GM23338 (cell line): ENCODE data around the gene SSTR5. TPM values are rescaled to one million over a fixed set of nuclear protein-coding genes. Genes with fewer than 3 reads are reported as not detected.

ENCODE experiments used
- ATAC-seq: fragments of 200-7000 bp; cut with Tn5 transposase; 3 replicates; pipeline ENCODE4 v1.9.1; 2020
- DNase-seq: peaks from one replicate; pipeline ENCODE4 v3.0.0-alpha.2; 2015; ENCODE audit warnings: low spot score
- H2AFZ ChIP-seq: fragments of 200-600 bp; sonication (generic); 2 replicates; pipeline ENCODE4 v1.8.0; 2016; ENCODE audit warnings: antibody characterized with exemption, mild to moderate bottlenecking, moderate library complexity
- H3F3A ChIP-seq: fragments of 200-600 bp; sonication (generic); replicated peaks from 2 replicates; pipeline ENCODE4 v1.8.0; 2017; ENCODE audit warnings: antibody characterized with exemption, mixed run types, low read depth
- H3K27ac ChIP-seq: fragments of 200-600 bp; sonication (generic); 2 replicates; pipeline ENCODE4 v1.6.1; 2016; ENCODE audit warnings: low read depth
- H3K27me3 ChIP-seq: fragments of 200-600 bp; sonication (generic); 2 replicates; pipeline ENCODE4 v1.8.0; 2016; ENCODE audit warnings: mild to moderate bottlenecking, mixed run types, moderate library complexity; ENCODE audit not compliant: insufficient read depth
- H3K36me3 ChIP-seq: fragments of 200-600 bp; sonication (generic); 2 replicates; pipeline ENCODE4 v1.8.0; 2016; ENCODE audit warnings: mild to moderate bottlenecking; ENCODE audit not compliant: insufficient read depth
- H3K4me1 ChIP-seq: fragments of 200-600 bp; sonication (generic); 2 replicates; pipeline ENCODE4 v1.8.0; 2016; ENCODE audit warnings: mild to moderate bottlenecking, moderate library complexity; ENCODE audit not compliant: insufficient read depth
- H3K4me2 ChIP-seq: fragments of 200-600 bp; sonication (generic); 2 replicates; pipeline ENCODE4 v1.7.1; 2017; ENCODE audit warnings: mixed run types
- H3K4me3 ChIP-seq: fragments of 200-600 bp; sonication (generic); 2 replicates; pipeline ENCODE4 v1.6.1; 2016; ENCODE audit warnings: mixed run types
- H3K79me2 ChIP-seq: fragments of 200-600 bp; sonication (generic); replicated peaks from 2 replicates; pipeline ENCODE4 v1.8.0; 2017; ENCODE audit warnings: mild to moderate bottlenecking; ENCODE audit not compliant: insufficient read depth
- H3K9me2 ChIP-seq: fragments of 200-600 bp; sonication (generic); 2 replicates; pipeline ENCODE4 v1.8.0; 2017; ENCODE audit not compliant: insufficient read depth
- H4K20me1 ChIP-seq: fragments of 200-600 bp; sonication (generic); replicated peaks from 2 replicates; pipeline ENCODE4 v1.8.0; 2017; ENCODE audit warnings: mild to moderate bottlenecking; ENCODE audit not compliant: insufficient read depth
- H3K27ac Mint-ChIP-seq: 2 replicates; pipeline ENCODE4 v1.8.0; 2020; ENCODE audit warnings: inconsistent platforms, mild to moderate bottlenecking, moderate library complexity, mixed read lengths
- H3K27me3 Mint-ChIP-seq: 3 replicates; pipeline ENCODE4 v1.8.0; 2022; ENCODE audit warnings: low read depth, mild to moderate bottlenecking, moderate library complexity, mixed read lengths, inconsistent platforms; ENCODE audit not compliant: insufficient read depth, poor library complexity
- H3K36me3 Mint-ChIP-seq: 3 replicates; pipeline ENCODE4 v1.8.0; 2021; ENCODE audit warnings: low read depth, mild to moderate bottlenecking, inconsistent platforms, moderate library complexity, mixed read lengths
- H3K4me1 Mint-ChIP-seq: 3 replicates; pipeline ENCODE4 v1.8.0; 2020; ENCODE audit warnings: mild to moderate bottlenecking, inconsistent platforms, mixed read lengths
- H3K4me3 Mint-ChIP-seq: 3 replicates; pipeline ENCODE4 v1.8.0; 2021; ENCODE audit warnings: moderate library complexity, mild to moderate bottlenecking, inconsistent platforms, mixed read lengths
- H3K9me3 Mint-ChIP-seq: 3 replicates; pipeline ENCODE4 v1.8.0; 2020; ENCODE audit warnings: moderate library complexity, mild to moderate bottlenecking, inconsistent platforms, mixed read lengths
- CREB1 ChIP-seq: fragments of 250-450 bp; sonication (Bioruptor Pico); IDR thresholded peaks from 2 replicates; pipeline ENCODE4 v1.5.0; 2020; ENCODE audit warnings: low read depth, mild to moderate bottlenecking, moderate library complexity
- EZH2 ChIP-seq: fragments of 200-600 bp; sonication (generic); IDR thresholded peaks from one replicate; pipeline ENCODE4 v1.8.0; 2017; ENCODE audit warnings: antibody characterized with exemption, mild to moderate bottlenecking, low read depth; ENCODE audit not compliant: unreplicated experiment
- JUNB ChIP-seq: IDR thresholded peaks from one replicate; pipeline ENCODE4 v1.6.1; 2016; ENCODE audit warnings: antibody characterized with exemption; ENCODE audit not compliant: unreplicated experiment
- POLR2AphosphoS5 ChIP-seq: IDR thresholded peaks from 2 replicates; pipeline ENCODE4 v1.6.1; 2016; ENCODE audit warnings: antibody characterized with exemption, low read depth
- STAT1 ChIP-seq: IDR thresholded peaks from one replicate; pipeline ENCODE4 v1.6.1; 2016; ENCODE audit warnings: antibody characterized with exemption; ENCODE audit not compliant: unreplicated experiment
- ZNF114 ChIP-seq: fragments of 250-450 bp; sonication (Bioruptor Pico); IDR thresholded peaks from 2 replicates; pipeline ENCODE4 v1.5.0; 2020; ENCODE audit warnings: mild to moderate bottlenecking, moderate library complexity
- ZNF331 ChIP-seq: fragments of 250-450 bp; sonication (Bioruptor Pico); IDR thresholded peaks from 2 replicates; pipeline ENCODE4 v1.5.0; 2020; ENCODE audit warnings: low read depth, mild to moderate bottlenecking, moderate library complexity
- polyA plus RNA-seq: library from polyadenylated mRNA; unstranded; fragments of >200 nt; fragmentation: Nextera tagmentation; extraction: Ambion mirVana; gene quantifications from 2 replicates; pipeline ENCODE4 v1.2.1, GENCODE V29; 2016
- total RNA-seq: library from RNA; depleted of rRNA; stranded (reverse); fragments of >200 nt; shearing (Covaris generic); gene quantifications from 2 replicates; pipeline ENCODE4 v1.2.3, GENCODE V29; 2014
- TF ChIP-seq, protein P1 (sequence below), 2 experiments: fragments of 200-600 bp in 1 of 2; sonication (generic) in 1 of 2; conservative IDR thresholded peaks; 2 replicates each; pipeline versions ENCODE4 v1.5.1 to v1.6.1; 2016 to 2017; ENCODE audit warnings: antibody characterized with exemption in 2 of 2, low read depth in 2 of 2, mild to moderate bottlenecking in 2 of 2, moderate library complexity in 1 of 2
- TF ChIP-seq, protein P2 (sequence below): IDR thresholded peaks from one replicate; pipeline ENCODE4 v1.6.1; 2018; ENCODE audit warnings: antibody characterized with exemption; ENCODE audit not compliant: unreplicated experiment
- TF ChIP-seq, protein P3 (sequence below): IDR thresholded peaks from 2 replicates; pipeline ENCODE4 v1.6.1; 2016; ENCODE audit warnings: antibody characterized with exemption
- TF ChIP-seq, protein P4 (sequence below): fragments of 250-450 bp; sonication (Bioruptor Pico); IDR thresholded peaks from 2 replicates; pipeline ENCODE4 v1.5.0; 2020; ENCODE audit warnings: mild to moderate bottlenecking, moderate library complexity

The SSTR5 gene
- total and polyA plus RNA-seq, 2 experiments from 2014 or later, result 0.60 to 1.0 TPM

- TF ChIP-seq, protein P1, sequence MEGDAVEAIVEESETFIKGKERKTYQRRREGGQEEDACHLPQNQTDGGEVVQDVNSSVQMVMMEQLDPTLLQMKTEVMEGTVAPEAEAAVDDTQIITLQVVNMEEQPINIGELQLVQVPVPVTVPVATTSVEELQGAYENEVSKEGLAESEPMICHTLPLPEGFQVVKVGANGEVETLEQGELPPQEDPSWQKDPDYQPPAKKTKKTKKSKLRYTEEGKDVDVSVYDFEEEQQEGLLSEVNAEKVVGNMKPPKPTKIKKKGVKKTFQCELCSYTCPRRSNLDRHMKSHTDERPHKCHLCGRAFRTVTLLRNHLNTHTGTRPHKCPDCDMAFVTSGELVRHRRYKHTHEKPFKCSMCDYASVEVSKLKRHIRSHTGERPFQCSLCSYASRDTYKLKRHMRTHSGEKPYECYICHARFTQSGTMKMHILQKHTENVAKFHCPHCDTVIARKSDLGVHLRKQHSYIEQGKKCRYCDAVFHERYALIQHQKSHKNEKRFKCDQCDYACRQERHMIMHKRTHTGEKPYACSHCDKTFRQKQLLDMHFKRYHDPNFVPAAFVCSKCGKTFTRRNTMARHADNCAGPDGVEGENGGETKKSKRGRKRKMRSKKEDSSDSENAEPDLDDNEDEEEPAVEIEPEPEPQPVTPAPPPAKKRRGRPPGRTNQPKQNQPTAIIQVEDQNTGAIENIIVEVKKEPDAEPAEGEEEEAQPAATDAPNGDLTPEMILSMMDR (conservative IDR thresholded peaks at IDR 0.05; ENCODE audit: low read depth in 2 of 2), result no peak
- no peak for TF ChIP-seq POLR2AphosphoS5
These were observed 35.2 kb downstream of the SSTR5 start (continued) for GRCh38 chr16:1107731-1108130.

DNA sequence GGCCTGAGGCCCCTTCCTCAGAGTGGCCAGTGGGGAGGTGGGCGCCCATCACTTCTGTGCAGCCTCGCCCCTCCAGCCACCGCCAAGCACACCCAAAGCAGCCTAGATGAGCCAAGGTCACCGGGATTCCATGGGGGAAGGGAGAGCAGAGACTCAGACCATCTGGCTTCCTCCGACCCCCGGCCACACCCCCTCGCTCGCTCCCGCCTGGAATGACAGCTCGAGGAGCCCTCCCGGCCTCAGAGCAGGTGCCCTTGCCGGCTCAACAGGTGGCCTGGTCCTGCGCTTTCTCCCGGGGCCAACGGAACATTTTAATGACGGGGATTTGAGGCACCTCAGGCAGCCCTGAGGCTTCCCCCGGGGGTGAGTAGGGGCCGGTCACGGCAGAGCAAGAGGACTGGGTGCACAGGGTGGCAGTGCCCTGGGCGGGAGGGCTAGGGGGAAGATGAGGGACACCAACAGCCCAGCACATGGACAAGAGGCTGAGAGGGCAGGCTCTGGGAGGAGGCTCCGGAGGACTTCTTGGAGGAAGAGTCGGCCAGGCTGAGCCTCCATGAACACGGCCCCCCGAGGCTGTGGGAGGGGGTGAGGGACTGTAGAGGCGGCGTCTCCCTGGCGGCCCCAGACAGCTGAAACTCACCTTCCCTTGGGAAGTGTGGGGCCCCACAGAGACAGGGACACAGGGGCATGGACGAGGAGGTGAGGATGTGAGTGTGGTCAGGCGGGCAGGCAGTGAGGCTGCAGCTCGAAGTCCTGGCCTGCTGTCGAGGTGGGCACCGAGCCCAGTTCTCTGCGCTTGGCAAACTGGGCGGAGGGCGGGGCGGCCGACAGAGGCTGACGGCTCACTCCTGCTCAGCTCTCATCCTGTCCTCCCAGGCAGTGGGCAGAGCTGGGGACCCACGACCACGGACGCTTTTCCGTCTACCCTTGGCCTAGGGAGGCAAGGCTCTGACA, 36.0 kb downstream of the SSTR5 start:
- Mint-ChIP-seq H3K27me3 (peaks cover 8% of the 10 kb centered on the region), H3K4me1 (no peaks in the 10 kb centered on the region)
- TF ChIP-seq ZNF114 (CRISPR knock-in tag), result no peak
- TF ChIP-seq JUNB, result no peak
- TF ChIP-seq EZH2, result no peak
- TF ChIP-seq, protein P2, sequence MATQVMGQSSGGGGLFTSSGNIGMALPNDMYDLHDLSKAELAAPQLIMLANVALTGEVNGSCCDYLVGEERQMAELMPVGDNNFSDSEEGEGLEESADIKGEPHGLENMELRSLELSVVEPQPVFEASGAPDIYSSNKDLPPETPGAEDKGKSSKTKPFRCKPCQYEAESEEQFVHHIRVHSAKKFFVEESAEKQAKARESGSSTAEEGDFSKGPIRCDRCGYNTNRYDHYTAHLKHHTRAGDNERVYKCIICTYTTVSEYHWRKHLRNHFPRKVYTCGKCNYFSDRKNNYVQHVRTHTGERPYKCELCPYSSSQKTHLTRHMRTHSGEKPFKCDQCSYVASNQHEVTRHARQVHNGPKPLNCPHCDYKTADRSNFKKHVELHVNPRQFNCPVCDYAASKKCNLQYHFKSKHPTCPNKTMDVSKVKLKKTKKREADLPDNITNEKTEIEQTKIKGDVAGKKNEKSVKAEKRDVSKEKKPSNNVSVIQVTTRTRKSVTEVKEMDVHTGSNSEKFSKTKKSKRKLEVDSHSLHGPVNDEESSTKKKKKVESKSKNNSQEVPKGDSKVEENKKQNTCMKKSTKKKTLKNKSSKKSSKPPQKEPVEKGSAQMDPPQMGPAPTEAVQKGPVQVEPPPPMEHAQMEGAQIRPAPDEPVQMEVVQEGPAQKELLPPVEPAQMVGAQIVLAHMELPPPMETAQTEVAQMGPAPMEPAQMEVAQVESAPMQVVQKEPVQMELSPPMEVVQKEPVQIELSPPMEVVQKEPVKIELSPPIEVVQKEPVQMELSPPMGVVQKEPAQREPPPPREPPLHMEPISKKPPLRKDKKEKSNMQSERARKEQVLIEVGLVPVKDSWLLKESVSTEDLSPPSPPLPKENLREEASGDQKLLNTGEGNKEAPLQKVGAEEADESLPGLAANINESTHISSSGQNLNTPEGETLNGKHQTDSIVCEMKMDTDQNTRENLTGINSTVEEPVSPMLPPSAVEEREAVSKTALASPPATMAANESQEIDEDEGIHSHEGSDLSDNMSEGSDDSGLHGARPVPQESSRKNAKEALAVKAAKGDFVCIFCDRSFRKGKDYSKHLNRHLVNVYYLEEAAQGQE, result no peak
- TF ChIP-seq CREB1 (CRISPR knock-in tag), result no peak
- TF ChIP-seq, protein P3, sequence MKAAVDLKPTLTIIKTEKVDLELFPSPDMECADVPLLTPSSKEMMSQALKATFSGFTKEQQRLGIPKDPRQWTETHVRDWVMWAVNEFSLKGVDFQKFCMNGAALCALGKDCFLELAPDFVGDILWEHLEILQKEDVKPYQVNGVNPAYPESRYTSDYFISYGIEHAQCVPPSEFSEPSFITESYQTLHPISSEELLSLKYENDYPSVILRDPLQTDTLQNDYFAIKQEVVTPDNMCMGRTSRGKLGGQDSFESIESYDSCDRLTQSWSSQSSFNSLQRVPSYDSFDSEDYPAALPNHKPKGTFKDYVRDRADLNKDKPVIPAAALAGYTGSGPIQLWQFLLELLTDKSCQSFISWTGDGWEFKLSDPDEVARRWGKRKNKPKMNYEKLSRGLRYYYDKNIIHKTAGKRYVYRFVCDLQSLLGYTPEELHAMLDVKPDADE, result no peak
- TF ChIP-seq POLR2AphosphoS5, result no peak
- no peak for TF ChIP-seq STAT1
- TF ChIP-seq, protein P4, sequence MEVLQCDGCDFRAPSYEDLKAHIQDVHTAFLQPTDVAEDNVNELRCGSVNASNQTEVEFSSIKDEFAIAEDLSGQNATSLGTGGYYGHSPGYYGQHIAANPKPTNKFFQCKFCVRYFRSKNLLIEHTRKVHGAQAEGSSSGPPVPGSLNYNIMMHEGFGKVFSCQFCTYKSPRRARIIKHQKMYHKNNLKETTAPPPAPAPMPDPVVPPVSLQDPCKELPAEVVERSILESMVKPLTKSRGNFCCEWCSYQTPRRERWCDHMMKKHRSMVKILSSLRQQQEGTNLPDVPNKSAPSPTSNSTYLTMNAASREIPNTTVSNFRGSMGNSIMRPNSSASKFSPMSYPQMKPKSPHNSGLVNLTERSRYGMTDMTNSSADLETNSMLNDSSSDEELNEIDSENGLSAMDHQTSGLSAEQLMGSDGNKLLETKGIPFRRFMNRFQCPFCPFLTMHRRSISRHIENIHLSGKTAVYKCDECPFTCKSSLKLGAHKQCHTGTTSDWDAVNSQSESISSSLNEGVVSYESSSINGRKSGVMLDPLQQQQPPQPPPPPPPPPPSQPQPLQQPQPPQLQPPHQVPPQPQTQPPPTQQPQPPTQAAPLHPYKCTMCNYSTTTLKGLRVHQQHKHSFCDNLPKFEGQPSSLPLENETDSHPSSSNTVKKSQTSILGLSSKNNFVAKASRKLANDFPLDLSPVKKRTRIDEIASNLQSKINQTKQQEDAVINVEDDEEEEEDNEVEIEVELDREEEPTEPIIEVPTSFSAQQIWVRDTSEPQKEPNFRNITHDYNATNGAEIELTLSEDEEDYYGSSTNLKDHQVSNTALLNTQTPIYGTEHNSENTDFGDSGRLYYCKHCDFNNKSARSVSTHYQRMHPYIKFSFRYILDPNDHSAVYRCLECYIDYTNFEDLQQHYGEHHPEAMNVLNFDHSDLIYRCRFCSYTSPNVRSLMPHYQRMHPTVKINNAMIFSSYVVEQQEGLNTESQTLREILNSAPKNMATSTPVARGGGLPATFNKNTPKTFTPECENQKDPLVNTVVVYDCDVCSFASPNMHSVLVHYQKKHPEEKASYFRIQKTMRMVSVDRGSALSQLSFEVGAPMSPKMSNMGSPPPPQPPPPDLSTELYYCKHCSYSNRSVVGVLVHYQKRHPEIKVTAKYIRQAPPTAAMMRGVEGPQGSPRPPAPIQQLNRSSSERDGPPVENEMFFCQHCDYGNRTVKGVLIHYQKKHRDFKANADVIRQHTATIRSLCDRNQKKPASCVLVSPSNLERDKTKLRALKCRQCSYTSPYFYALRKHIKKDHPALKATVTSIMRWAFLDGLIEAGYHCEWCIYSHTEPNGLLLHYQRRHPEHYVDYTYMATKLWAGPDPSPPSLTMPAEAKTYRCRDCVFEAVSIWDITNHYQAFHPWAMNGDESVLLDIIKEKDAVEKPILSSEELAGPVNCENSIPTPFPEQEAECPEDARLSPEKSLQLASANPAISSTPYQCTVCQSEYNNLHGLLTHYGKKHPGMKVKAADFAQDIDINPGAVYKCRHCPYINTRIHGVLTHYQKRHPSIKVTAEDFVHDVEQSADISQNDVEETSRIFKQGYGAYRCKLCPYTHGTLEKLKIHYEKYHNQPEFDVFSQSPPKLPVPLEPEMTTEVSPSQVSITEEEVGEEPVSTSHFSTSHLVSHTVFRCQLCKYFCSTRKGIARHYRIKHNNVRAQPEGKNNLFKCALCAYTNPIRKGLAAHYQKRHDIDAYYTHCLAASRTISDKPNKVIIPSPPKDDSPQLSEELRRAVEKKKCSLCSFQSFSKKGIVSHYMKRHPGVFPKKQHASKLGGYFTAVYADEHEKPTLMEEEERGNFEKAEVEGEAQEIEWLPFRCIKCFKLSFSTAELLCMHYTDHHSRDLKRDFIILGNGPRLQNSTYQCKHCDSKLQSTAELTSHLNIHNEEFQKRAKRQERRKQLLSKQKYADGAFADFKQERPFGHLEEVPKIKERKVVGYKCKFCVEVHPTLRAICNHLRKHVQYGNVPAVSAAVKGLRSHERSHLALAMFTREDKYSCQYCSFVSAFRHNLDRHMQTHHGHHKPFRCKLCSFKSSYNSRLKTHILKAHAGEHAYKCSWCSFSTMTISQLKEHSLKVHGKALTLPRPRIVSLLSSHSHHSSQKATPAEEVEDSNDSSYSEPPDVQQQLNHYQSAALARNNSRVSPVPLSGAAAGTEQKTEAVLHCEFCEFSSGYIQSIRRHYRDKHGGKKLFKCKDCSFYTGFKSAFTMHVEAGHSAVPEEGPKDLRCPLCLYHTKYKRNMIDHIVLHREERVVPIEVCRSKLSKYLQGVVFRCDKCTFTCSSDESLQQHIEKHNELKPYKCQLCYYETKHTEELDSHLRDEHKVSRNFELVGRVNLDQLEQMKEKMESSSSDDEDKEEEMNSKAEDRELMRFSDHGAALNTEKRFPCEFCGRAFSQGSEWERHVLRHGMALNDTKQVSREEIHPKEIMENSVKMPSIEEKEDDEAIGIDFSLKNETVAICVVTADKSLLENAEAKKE (CRISPR knock-in tag), result no peak
- TF ChIP-seq ZNF331 (CRISPR knock-in tag), result no peak

More for the DNA sequence above, 36.0 kb downstream of the SSTR5 start:
- Histone ChIP-seq H3K4me2 (no peak overlapping the region), H3K27me3 (no peaks in the 10 kb centered on the region), H2AFZ (no peak overlapping the region), H3F3A (no peaks in the 10 kb centered on the region), H3K27ac (no peak overlapping the region), H3K9me2 (no peaks in the 10 kb centered on the region), H3K4me3 (no peak overlapping the region), H3K4me1 (no peaks in the 10 kb centered on the region), H3K79me2 (no peaks in the 10 kb centered on the region), H4K20me1 (no peaks in the 10 kb centered on the region), H3K36me3 (no peaks in the 10 kb centered on the region)
- H3K36me3 Mint-ChIP-seq, result no peaks in the 10 kb centered on the region
- no peak overlapping the region for H3K27ac Mint-ChIP-seq
- ATAC-seq, result peak; percentile 9
- no peaks in the 10 kb centered on the region for H3K9me3 Mint-ChIP-seq
- DNase-seq, result no peak
- no peak overlapping the region for H3K4me3 Mint-ChIP-seq
